Activated CD8-positive, alpha-beta memory T cell treated with anti-CD3 and anti-CD28 coated beads, Interleukin-2, amount 10 ng/mL, durations not matched to agents 7 days and 5 days (primary cell): ENCODE data around the gene ROR1. TPM values are rescaled to one million over a fixed set of nuclear protein-coding genes. Genes with fewer than 3 reads are reported as not detected.
"Not testable (repeated sequence)": the region's sequence is repeated elsewhere in the genome, so short reads cannot be mapped to it uniquely, and the experiment has no call there.

Source experiments
- ATAC-seq: fragments of 150-1000 bp; cut with Tn5 transposase; one replicate; pipeline ENCODE4 v1.10.0; 2021; ENCODE audit warnings: moderate library complexity
- CTCF ChIA-PET: fragments of 350-600 bp; sonication (Branson Sonifier 250); formaldehyde crosslinking; loops from one replicate; lab custom pipeline; 2021; ENCODE audit warnings: antibody characterized with exemption; lab: Charles Lee
- DNase-seq: peaks from one replicate; pipeline ENCODE4 v3.0.0-alpha.2; 2020
- H3K27ac Mint-ChIP-seq: one replicate; pipeline ENCODE4 v1.8.0; 2021; ENCODE audit warnings: mild to moderate bottlenecking, mixed read lengths
- H3K27me3 Mint-ChIP-seq: one replicate; pipeline ENCODE4 v1.8.0; 2021; ENCODE audit warnings: mixed read lengths
- H3K36me3 Mint-ChIP-seq: one replicate; pipeline ENCODE4 v1.8.0; 2021; ENCODE audit warnings: mild to moderate bottlenecking, mixed read lengths
- H3K4me1 Mint-ChIP-seq: one replicate; pipeline ENCODE4 v1.8.0; 2021; ENCODE audit warnings: mixed read lengths
- H3K4me3 Mint-ChIP-seq: one replicate; pipeline ENCODE4 v1.8.0; 2021; ENCODE audit warnings: mild to moderate bottlenecking, moderate library complexity, mixed read lengths
- H3K9me3 Mint-ChIP-seq: one replicate; pipeline ENCODE4 v1.8.0; 2022; ENCODE audit warnings: low read depth, mixed read lengths
- total RNA-seq, 2 experiments: library from RNA; stranded (reverse); gene quantifications; one replicate each; pipeline ENCODE4 v1.2.3, GENCODE V29; 2021

ROR1 gene
- total RNA-seq, 2 experiments from 2014 or later: not detected

DNA sequence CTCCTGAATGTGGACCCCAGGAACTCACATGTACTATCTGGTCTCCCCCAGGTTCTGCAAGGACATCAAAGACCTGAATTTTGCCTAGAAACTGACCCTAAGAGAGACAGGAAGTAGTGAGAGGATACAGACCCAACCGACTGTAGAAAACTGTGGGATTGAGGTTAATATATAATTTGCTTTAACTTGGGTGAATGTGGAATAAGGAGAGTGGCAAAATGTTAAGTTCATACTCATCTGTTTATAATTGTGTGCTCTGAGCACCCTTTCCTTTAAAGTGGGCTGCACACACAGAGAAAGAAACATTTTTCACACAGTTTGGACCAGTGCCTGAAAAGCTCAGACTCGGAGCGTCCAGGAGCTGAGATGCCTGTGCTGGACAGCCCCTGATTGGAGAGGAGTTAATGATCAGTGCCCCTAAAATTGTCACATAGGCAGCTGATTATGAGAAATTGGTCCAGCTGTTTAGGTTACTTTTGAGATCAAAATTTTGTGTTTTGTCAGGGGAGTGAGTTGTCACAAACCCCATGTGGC is 37.2 kb downstream of the ROR1 start:
- CTCF ChIA-PET: no interaction called here
- H3K9me3 Mint-ChIP-seq: no peaks in the 10 kb centered on the region
- DNase-seq (no peak), ATAC-seq (no peak)
- no peak overlapping the region for H3K4me3 Mint-ChIP-seq
- no peaks in the 10 kb centered on the region for H3K27me3 Mint-ChIP-seq
- no peak overlapping the region for H3K27ac Mint-ChIP-seq
- no peaks in the 10 kb centered on the region for H3K36me3 Mint-ChIP-seq
- no peaks in the 10 kb centered on the region for H3K4me1 Mint-ChIP-seq

GRCh38 chr1:63812071-63812700 is 38.4 kb downstream of the ROR1 start:
- ATAC-seq (no peak), DNase-seq (no peak)
- Mint-ChIP-seq H3K36me3 (no peaks in the 10 kb centered on the region), H3K4me1 (no peaks in the 10 kb centered on the region), H3K4me3 (no peak overlapping the region), H3K27ac (no peak overlapping the region), H3K27me3 (no peaks in the 10 kb centered on the region), H3K9me3 (no peaks in the 10 kb centered on the region)
- CTCF ChIA-PET: no interaction called here

GRCh38 chr1:63813829-63814277 is 40.0 kb downstream of the ROR1 start:
- CTCF ChIA-PET: interaction anchor here (1.2 kb wide), 1 partner anchor 122 kb away, joined by 3 read pairs; no protein-coding TSS in a partner anchor

GRCh38 chr1:63816217-63816815 is 42.5 kb downstream of the ROR1 start:
- H3K4me1 Mint-ChIP-seq, H3K4me3 Mint-ChIP-seq, DNase-seq, CTCF ChIA-PET, ATAC-seq, H3K9me3 Mint-ChIP-seq, H3K36me3 Mint-ChIP-seq, H3K27ac Mint-ChIP-seq: not testable (repeated sequence)
- H3K27me3 Mint-ChIP-seq: peaks cover 10% of the 10 kb centered on the region

More at GRCh38 chr1:63813829-63814277, 40.0 kb downstream of the ROR1 start:
- ATAC-seq (no peak), DNase-seq (no peak)
- no peaks in the 10 kb centered on the region for H3K9me3 Mint-ChIP-seq
- H3K4me3 Mint-ChIP-seq: no peak overlapping the region
- H3K27me3 Mint-ChIP-seq: peaks cover 3% of the 10 kb centered on the region
- no peak overlapping the region for H3K27ac Mint-ChIP-seq
- no peaks in the 10 kb centered on the region for H3K36me3 Mint-ChIP-seq
- no peaks in the 10 kb centered on the region for H3K4me1 Mint-ChIP-seq

DNA sequence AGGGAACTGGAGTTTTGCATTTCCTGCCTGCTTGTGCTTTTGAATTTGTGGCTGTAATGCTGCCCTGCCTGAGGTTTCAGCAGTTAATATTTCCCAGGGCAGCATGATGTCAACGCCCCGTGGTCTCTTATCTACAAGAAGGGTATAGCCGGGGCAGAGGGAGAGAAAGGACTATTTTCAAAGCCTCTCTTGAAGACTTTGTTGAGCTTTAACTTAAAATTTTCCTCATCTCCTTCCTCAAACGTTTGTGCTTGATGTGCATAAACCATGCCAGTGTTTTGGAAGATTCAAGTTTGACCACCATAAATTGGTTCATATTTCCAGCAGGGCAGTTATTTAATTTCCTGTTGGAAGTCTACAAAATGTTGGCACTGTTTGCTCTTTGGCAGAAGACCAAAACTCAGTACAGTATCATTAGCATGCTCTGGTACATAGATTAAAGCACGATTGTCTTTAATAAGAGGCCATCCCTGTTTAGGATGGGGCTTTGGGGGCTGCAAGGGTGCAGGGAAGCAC is 43.4 kb downstream of the ROR1 start:
- Mint-ChIP-seq H3K9me3 (no peaks in the 10 kb centered on the region), H3K27ac (no peak overlapping the region), H3K27me3 (peaks cover 10% of the 10 kb centered on the region), H3K4me1 (no peaks in the 10 kb centered on the region), H3K36me3 (no peaks in the 10 kb centered on the region), H3K4me3 (no peak overlapping the region)
- CTCF ChIA-PET: no interaction called here
- no peak for DNase-seq
- no peak for ATAC-seq

- no peaks in the 10 kb centered on the region for H3K4me1 Mint-ChIP-seq
- H3K9me3 Mint-ChIP-seq: no peaks in the 10 kb centered on the region
- CTCF ChIA-PET: no interaction called here
- H3K4me3 Mint-ChIP-seq: no peak overlapping the region
- ATAC-seq (no peak), DNase-seq (no peak)
- no peaks in the 10 kb centered on the region for H3K36me3 Mint-ChIP-seq
- peaks cover 10% of the 10 kb centered on the region for H3K27me3 Mint-ChIP-seq
- no peak overlapping the region for H3K27ac Mint-ChIP-seq
These were observed 43.9 kb downstream of the ROR1 start for GRCh38 chr1:63817700-63818099.

DNA sequence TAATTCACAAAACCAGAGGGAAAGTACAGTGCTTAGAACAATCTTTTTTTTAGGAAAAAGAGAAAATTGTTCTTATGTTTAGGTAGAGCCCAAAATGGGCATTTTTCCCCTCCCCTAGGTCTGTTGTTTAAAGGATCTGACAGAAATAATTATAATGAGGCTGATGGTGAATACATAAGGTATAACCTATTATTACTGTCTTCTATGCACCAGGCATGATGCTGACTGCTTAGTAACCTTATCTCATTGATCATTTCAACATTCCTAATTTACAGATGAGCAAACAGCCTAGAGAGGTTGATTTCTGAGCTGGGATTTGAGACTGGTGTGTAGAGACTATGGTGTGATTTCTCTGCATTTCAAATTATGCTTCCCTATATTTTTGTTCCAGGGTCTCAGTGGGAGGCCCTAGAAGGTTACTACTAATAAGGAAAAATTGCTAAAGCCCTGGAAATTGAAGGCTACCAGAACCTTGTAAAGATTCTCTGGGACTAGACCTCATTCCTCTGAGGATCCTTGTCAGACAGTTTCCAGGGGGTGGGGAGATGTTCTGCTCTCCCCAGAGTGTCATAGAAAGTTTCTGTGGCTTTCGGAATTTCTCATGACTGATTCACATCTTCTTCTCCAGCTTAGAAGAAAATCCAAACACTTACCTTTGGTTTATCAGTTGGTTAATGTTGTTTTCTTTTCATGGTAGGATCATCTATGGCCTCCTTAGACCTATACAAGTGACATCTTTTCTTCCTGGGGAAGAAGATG is 44.9 kb downstream of the ROR1 start:
- Mint-ChIP-seq H3K27me3 (peaks cover 10% of the 10 kb centered on the region), H3K4me3 (no peak overlapping the region), H3K36me3 (no peaks in the 10 kb centered on the region), H3K4me1 (no peaks in the 10 kb centered on the region), H3K9me3 (no peaks in the 10 kb centered on the region), H3K27ac (no peak overlapping the region)
- ATAC-seq: no peak
- DNase-seq: no peak
- CTCF ChIA-PET: no interaction called here

DNA sequence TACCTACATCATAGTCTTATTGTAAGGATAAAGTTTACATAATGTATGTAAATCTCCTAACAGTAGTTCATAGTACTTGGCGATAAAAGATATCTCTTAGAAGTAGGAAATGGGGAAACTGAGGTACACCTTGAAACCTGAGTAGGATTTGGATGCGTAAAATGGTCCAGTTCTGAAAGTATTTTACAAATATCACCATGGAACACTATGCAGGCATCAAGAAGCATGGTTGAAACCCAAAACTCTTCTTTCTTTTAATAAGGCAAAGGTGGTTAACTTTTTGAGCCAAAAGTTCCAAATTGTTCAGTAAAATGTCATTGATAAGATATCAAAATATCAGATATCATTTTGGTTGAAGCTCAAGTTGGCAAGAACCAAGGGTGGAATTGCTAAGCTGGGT is 46.0 kb downstream of the ROR1 start:
- ATAC-seq (no peak), DNase-seq (no peak)
- Mint-ChIP-seq H3K27me3 (peaks cover 10% of the 10 kb centered on the region), H3K4me1 (no peaks in the 10 kb centered on the region), H3K36me3 (no peaks in the 10 kb centered on the region), H3K4me3 (no peak overlapping the region), H3K27ac (no peak overlapping the region), H3K9me3 (no peaks in the 10 kb centered on the region)
- CTCF ChIA-PET: no interaction called here

GRCh38 chr1:63821091-63822005 is 47.5 kb downstream of the ROR1 start:
- no peak for DNase-seq
- CTCF ChIA-PET: no interaction called here
- Mint-ChIP-seq H3K4me3 (no peak overlapping the region), H3K27me3 (peaks cover 10% of the 10 kb centered on the region), H3K4me1 (no peaks in the 10 kb centered on the region), H3K36me3 (no peaks in the 10 kb centered on the region), H3K27ac (no peak overlapping the region), H3K9me3 (no peaks in the 10 kb centered on the region)
- no peak for ATAC-seq

- CTCF ChIA-PET: no interaction called here
- Mint-ChIP-seq H3K27me3 (peaks cover 14% of the 10 kb centered on the region), H3K9me3 (no peaks in the 10 kb centered on the region), H3K27ac (no peak overlapping the region), H3K4me3 (no peak overlapping the region), H3K4me1 (no peaks in the 10 kb centered on the region), H3K36me3 (no peaks in the 10 kb centered on the region)
- ATAC-seq: no peak
- no peak for DNase-seq
These were observed 48.7 kb downstream of the ROR1 start for GRCh38 chr1:63822540-63822939.

- Mint-ChIP-seq H3K4me1 (no peaks in the 10 kb centered on the region), H3K4me3 (no peak overlapping the region), H3K27ac (no peak overlapping the region), H3K27me3 (peaks cover 14% of the 10 kb centered on the region), H3K36me3 (no peaks in the 10 kb centered on the region), H3K9me3 (no peaks in the 10 kb centered on the region)
- ATAC-seq (no peak), DNase-seq (no peak)
- CTCF ChIA-PET: no interaction called here
These were observed 50.6 kb downstream of the ROR1 start for GRCh38 chr1:63824451-63824850.

DNA sequence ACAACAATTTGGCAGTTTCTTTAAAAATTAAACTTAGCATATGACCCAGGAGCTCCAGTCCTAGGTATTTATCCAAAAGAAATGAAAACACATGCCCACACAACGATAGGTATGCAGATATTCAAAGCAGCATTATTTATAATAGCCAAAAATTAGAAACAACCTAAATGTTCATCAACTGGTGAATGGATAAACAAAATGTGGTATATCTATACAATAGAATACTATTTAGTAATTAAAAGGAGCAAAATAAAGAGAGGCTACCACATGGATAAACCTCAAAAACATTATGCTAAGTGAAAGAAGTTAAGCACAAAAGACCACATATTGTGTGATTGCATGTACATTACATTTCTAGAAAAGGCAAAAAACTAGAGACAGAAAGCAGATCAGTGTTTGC is 51.3 kb downstream of the ROR1 start:
- H3K9me3 Mint-ChIP-seq: no peaks in the 10 kb centered on the region
- H3K27ac Mint-ChIP-seq: no peak overlapping the region
- ATAC-seq: no peak
- no peaks in the 10 kb centered on the region for H3K4me1 Mint-ChIP-seq
- CTCF ChIA-PET: no interaction called here
- no peak for DNase-seq
- no peak overlapping the region for H3K4me3 Mint-ChIP-seq
- H3K27me3 Mint-ChIP-seq: peaks cover 14% of the 10 kb centered on the region
- no peaks in the 10 kb centered on the region for H3K36me3 Mint-ChIP-seq
